ENCODE results near the gene CCT2.

CCT2 gene

GRCh38 chr12:69647178-69647577 is 61.9 kb downstream of the CCT2 start:
- Mint-ChIP-seq H3K27me3 (no peaks in the 10 kb centered on the region), H3K9me3 (no peaks in the 10 kb centered on the region), H3K27ac (no peak overlapping the region), H3K4me1 (no peaks in the 10 kb centered on the region), H3K4me3 (no peak overlapping the region), H3K36me3 (no peaks in the 10 kb centered on the region)

- H3K4me3 Mint-ChIP-seq = no peak overlapping the region
- no peaks in the 10 kb centered on the region for H3K27me3 Mint-ChIP-seq
- no peaks in the 10 kb centered on the region for H3K9me3 Mint-ChIP-seq
- H3K36me3 Mint-ChIP-seq = no peaks in the 10 kb centered on the region
- H3K27ac Mint-ChIP-seq = no peak overlapping the region
- H3K4me1 Mint-ChIP-seq = no peaks in the 10 kb centered on the region
Observed at GRCh38 chr12:69648476-69648875, 63.2 kb downstream of the CCT2 start.

GRCh38 chr12:69649529-69649928 is 64.3 kb downstream of the CCT2 start:
- Mint-ChIP-seq H3K27me3 (no peaks in the 10 kb centered on the region), H3K9me3 (no peaks in the 10 kb centered on the region)

More at GRCh38 chr12:69649529-69649928, 64.3 kb downstream of the CCT2 start:
- no peak overlapping the region for H3K4me3 Mint-ChIP-seq
- H3K27ac Mint-ChIP-seq = no peak overlapping the region
- no peaks in the 10 kb centered on the region for H3K36me3 Mint-ChIP-seq
- H3K4me1 Mint-ChIP-seq = no peaks in the 10 kb centered on the region

Data from activated naive CD4-positive, alpha-beta T cell treated with anti-CD3 and anti-CD28 coated beads, Interleukin-2, amount 50 U/mL, for 24 hours (primary cell).